Choroid plexus epithelial cell (primary cell): ENCODE measurements around the gene RSBN1.

Source experiments
- DNase-seq: peaks from one replicate; pipeline ENCODE4 v3.0.0-alpha.2; 2010; ENCODE audit warnings: low read depth
- H3K4me3 ChIP-seq: 2 replicates; pipeline ENCODE4 v1.5.1; 2011; ENCODE audit warnings: low read depth, mild to moderate bottlenecking, control low read depth, low read length, moderate library complexity
- TF ChIP-seq, protein P1 (sequence below): conservative IDR thresholded peaks from 2 replicates; pipeline ENCODE4 v1.5.1; 2011; ENCODE audit warnings: low read depth, mild to moderate bottlenecking, control low read depth, inconsistent platforms, low read length, moderate library complexity

Gene RSBN1

DNA sequence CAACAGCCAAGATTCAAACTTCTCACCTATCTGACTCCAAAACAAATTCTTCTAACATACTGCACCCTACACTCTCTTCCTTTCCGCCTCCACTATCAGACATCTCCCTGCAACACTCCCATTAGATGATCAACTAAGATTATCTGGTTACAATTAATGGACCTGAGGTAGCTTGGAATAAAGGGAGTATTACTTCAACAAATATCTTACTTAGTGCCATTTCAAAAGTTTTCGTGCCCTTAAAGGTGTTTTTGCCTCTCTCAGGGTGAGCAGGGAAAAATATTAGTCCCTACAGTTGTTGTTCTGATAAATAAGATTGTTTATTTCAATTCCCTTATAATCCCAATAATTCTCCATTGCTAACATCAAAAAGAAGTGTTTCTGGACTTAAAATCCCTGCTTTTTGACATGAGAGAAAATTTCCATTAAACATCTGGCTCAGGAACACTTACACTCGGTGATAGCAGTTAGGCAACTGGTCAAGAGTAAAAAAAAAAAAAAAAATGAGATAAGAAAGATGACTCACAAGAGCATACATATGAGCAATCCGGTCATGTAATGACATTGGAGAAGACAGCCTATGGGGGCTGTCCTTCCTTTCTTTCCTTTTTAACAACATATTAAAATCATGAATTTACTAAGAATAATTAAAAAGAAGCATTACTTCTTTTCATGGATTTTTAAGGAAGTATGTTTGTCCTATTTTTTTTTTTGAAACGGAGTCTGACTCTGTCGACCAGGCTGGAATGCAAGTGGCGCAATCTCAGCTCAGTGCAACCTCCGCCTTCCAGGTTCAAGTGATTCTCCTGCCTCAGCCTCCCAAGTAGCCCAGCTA, 7.6 kb downstream of the RSBN1 start:
- H3K4me3 ChIP-seq, result no peak overlapping the region
- peak; percentile 91 for DNase-seq
- TF ChIP-seq, protein P1, sequence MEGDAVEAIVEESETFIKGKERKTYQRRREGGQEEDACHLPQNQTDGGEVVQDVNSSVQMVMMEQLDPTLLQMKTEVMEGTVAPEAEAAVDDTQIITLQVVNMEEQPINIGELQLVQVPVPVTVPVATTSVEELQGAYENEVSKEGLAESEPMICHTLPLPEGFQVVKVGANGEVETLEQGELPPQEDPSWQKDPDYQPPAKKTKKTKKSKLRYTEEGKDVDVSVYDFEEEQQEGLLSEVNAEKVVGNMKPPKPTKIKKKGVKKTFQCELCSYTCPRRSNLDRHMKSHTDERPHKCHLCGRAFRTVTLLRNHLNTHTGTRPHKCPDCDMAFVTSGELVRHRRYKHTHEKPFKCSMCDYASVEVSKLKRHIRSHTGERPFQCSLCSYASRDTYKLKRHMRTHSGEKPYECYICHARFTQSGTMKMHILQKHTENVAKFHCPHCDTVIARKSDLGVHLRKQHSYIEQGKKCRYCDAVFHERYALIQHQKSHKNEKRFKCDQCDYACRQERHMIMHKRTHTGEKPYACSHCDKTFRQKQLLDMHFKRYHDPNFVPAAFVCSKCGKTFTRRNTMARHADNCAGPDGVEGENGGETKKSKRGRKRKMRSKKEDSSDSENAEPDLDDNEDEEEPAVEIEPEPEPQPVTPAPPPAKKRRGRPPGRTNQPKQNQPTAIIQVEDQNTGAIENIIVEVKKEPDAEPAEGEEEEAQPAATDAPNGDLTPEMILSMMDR, result no peak

DNA sequence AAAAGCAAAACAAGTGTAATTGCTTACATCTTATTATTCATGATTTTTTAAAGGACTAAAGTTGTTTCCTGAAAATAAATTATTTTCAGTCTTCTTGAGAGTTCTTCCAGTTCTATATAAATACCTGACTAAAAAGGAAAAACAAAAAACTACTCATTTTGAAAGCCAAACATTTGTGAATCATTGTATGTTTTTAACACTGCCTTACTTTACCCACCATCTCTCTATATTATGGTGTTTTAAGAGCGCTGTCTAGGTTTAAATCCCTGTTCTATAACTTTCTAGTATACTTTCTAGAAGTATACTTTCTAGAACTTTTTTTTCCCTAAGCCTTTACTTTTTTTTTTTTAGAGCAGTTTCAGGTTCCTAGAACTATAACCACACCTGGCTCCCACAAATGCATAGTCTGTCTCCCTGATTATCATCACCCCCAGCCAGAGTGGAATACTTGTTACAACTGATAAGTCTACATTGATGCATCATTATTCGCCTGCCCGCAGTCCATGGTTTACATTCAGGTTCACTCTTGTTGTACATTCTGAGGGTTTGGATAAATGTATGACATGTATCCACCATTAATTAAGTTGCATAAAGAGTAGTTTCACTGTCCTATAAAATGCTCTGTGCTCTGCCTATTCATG, 9.8 kb downstream of the RSBN1 start:
- TF ChIP-seq, protein P1, result no peak
- DNase-seq, result no peak
- H3K4me3 ChIP-seq, result no peak overlapping the region

DNA sequence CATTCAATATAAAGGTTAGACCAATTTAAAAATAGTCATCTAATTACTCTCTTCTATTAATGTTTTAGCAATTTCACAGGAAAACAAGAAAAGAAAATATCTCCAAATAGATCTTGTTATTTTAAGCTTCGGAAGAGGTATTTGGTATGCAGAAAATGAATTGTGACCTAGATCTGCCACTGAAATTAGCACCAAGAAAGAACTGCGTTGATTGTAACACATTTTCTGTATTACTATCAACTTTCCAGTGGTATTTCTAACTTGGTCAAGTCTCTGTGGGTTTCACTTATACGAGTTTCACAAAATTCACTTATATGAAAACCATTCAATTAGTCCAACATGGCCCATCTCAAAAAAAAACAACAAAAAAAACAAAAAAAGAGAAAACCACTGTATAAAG, 11.8 kb downstream of the RSBN1 start:
- TF ChIP-seq, protein P1, result no peak
- DNase-seq, result no peak
- no peak overlapping the region for H3K4me3 ChIP-seq

DNA sequence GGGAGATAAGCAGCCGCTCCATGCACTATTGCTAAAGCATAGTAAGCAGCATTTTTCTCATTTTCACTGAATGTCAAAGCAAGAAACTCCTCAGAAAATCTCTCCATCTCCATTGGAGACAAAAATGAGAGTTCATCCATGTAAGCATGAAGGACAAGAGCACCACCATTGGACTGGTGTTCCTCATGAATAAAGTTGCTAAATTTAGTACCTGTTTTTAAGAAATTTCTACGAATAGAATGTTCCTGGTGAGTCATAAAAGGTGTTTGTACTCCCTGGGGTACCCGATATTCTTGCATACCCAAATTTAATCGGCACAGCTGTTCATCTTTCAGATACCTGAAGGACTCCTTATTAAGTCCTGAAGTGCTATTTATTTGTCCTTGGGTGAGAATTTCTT, 14.8 kb downstream of the RSBN1 start:
- DNase-seq, result no peak
- H3K4me3 ChIP-seq, result no peak overlapping the region
- TF ChIP-seq, protein P1, result no peak

DNA sequence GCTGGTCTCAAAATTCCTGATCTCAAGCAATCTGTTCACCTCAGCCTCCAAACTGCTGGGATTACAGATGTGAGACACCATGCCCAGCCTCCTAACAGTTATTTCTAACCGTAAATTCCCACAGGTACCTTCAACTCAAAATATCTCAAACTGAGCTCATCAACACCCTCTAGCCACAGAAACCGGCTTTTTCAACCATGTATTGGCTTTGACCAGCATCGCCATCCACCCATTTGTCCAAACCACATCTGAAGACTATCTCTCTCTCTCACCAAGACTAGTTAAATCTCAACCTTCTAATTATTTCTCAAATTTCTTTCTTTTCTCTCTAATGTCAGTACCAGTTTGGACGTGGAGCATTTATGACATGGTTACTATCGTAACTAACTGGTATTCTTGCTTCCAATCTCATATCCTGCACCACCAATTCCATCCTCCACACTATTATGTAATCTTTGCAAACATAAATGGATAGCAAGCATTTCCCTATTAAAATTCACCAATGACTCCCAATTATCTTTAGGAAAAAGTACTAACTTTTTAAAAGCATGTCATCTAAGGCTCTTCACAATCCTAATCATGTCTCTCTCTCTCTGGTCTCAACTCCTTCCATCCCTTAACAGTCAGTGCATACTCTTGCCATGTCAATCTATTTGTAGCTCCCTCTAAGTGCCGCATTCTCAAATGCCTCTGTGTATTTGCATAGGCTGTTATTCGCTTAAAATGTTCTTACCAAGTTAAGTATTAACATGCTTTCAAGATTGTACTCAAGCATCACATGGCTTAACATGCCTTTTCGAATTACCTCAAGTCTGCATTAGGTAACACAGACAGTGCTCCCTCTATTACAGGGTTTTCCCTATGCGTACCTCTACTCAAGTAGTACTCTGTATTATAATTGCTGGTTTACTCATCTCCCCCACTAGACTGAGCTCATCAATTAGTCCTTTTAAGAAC, 18.1 kb downstream of the RSBN1 start:
- no peak for DNase-seq
- TF ChIP-seq, protein P1, result no peak
- H3K4me3 ChIP-seq, result no peak overlapping the region

DNA sequence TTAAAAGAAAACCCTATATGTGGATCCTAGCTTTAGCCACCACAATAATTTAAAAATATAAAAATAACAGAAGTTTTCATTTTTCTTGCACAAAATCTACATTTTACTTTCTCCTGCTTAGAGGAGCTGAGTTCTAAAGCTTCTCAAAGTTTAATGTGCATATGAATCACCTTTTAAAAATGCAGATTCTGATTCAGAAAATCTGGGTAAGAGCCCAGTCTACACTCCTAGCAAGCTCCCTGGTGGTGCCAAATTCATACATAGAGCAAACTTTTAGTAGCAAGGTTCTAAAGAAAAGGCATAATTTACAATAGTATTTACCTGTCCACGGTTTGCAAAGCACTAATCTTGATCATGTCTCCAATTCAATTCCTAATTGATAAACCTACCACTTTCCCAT, 19.3 kb downstream of the RSBN1 start:
- DNase-seq, result peak; percentile 30
- H3K4me3 ChIP-seq, result no peak overlapping the region
- TF ChIP-seq, protein P1, result no peak
